Neural crest cell (in vitro differentiated cells): ENCODE results near the gene TSSC4. TPM values are rescaled to one million over a fixed set of nuclear protein-coding genes. Genes with fewer than 3 reads are reported as not detected.

Experiments
- DNase-seq: peaks from one replicate; pipeline ENCODE4 v3.0.0; 2021; ENCODE audit warnings: low read depth, mixed read lengths, low spot score
- H3K27ac Mint-ChIP-seq: one replicate; pipeline ENCODE4 v1.8.0; 2021; ENCODE audit warnings: mild to moderate bottlenecking, mixed read lengths; ENCODE audit not compliant: unreplicated experiment
- H3K27me3 Mint-ChIP-seq: 2 replicates; pipeline ENCODE4 v1.8.0; 2021; ENCODE audit warnings: low read depth, mild to moderate bottlenecking, mixed read lengths
- H3K36me3 Mint-ChIP-seq: 2 replicates; pipeline ENCODE4 v1.8.0; 2021; ENCODE audit warnings: low read depth, mild to moderate bottlenecking, mixed read lengths
- H3K4me1 Mint-ChIP-seq: 2 replicates; pipeline ENCODE4 v1.8.0; 2021; ENCODE audit warnings: mixed read lengths
- H3K4me3 Mint-ChIP-seq: one replicate; pipeline ENCODE4 v1.8.0; 2021; ENCODE audit warnings: mild to moderate bottlenecking, mixed read lengths
- H3K9me3 Mint-ChIP-seq: 2 replicates; pipeline ENCODE4 v1.8.0; 2021; ENCODE audit warnings: mixed read lengths
- CTCF ChIP-seq: fragments of 200-600 bp; sonication (generic); conservative IDR thresholded peaks from 2 replicates; pipeline ENCODE4 v1.5.0; 2021; ENCODE audit warnings: antibody characterized with exemption, mild to moderate bottlenecking
- total RNA-seq: library from RNA; stranded (reverse); gene quantifications from 2 replicates; pipeline ENCODE4 v1.2.1, GENCODE V29; 2021

TSSC4 gene
- total RNA-seq, 1 donor from 2014 or later, result 60.1 TPM

GRCh38 chr11:2413742-2414579, 13.4 kb downstream of the TSSC4 start:
- Mint-ChIP-seq H3K27ac (no peak overlapping the region), H3K27me3 (no peaks in the 10 kb centered on the region), H3K4me1 (no peaks in the 10 kb centered on the region), H3K36me3 (no peaks in the 10 kb centered on the region), H3K9me3 (no peaks in the 10 kb centered on the region), H3K4me3 (no peak overlapping the region)
- no peak for DNase-seq
- TF ChIP-seq CTCF, result no peak

GRCh38 chr11:2414616-2415015, 14.1 kb downstream of the TSSC4 start:
- no peak for DNase-seq
- Mint-ChIP-seq H3K27ac (no peak overlapping the region), H3K4me3 (no peak overlapping the region), H3K36me3 (no peaks in the 10 kb centered on the region), H3K9me3 (no peaks in the 10 kb centered on the region), H3K4me1 (no peaks in the 10 kb centered on the region), H3K27me3 (no peaks in the 10 kb centered on the region)
- no peak for TF ChIP-seq CTCF

GRCh38 chr11:2415171-2415570, 14.6 kb downstream of the TSSC4 start:
- H3K36me3 Mint-ChIP-seq, result no peaks in the 10 kb centered on the region
- H3K27me3 Mint-ChIP-seq, result no peaks in the 10 kb centered on the region
- no peaks in the 10 kb centered on the region for H3K9me3 Mint-ChIP-seq
- no peak overlapping the region for H3K4me3 Mint-ChIP-seq
- H3K4me1 Mint-ChIP-seq, result no peaks in the 10 kb centered on the region
- no peak overlapping the region for H3K27ac Mint-ChIP-seq
- TF ChIP-seq CTCF, result no peak
- no peak for DNase-seq

DNA sequence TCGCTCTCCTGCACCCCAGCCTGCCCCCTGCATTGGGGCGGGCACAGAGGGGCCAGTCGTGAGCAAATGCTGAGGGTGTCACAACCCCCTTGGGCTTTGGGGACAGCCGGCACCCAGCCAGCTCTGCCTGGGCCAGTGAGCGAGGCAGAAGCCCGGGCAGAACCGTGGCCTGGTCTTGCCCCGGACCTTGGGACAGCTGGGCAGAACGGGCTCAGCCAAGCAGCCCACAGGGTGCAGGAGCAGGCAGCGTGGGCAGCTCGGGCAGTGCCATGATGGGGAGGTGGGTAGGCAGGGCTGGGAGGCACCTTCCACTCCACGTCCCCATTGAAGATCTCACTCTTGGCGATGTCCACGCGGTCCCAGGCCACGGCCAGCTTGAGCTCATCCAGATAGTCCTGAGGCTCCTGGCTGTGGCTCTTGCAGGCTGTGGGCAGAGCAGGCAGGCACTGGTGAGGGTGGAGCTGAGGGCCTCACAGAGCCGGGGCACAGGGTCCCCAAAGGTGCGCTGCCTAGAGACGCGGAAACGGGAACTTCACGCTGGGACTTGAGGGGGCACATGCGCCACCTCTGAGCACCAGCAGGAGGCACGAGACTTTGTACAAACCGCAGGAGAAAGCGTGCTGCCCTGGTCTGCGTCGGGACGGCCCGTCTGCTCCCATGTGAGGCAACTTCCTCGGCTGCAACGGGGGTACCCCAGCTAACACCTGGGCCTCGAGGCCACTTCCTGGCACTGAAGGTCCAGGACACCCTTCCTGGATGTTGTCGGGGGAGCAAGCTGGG, 15.2 kb downstream of the TSSC4 start:
- TF ChIP-seq CTCF, result peak; percentile 15
- H3K4me3 Mint-ChIP-seq, result no peak overlapping the region
- H3K36me3 Mint-ChIP-seq, result no peaks in the 10 kb centered on the region
- no peaks in the 10 kb centered on the region for H3K4me1 Mint-ChIP-seq
- no peak overlapping the region for H3K27ac Mint-ChIP-seq
- H3K9me3 Mint-ChIP-seq, result no peaks in the 10 kb centered on the region
- H3K27me3 Mint-ChIP-seq, result no peaks in the 10 kb centered on the region
- DNase-seq, result no peak

- Mint-ChIP-seq H3K36me3 (no peaks in the 10 kb centered on the region), H3K4me1 (no peaks in the 10 kb centered on the region), H3K27me3 (no peaks in the 10 kb centered on the region), H3K9me3 (no peaks in the 10 kb centered on the region), H3K27ac (no peak overlapping the region), H3K4me3 (no peak overlapping the region)
- DNase-seq, result no peak
- no peak for TF ChIP-seq CTCF
Measured at GRCh38 chr11:2416765-2417164, 16.2 kb downstream of the TSSC4 start.
